ENCODE results near the gene PICALM. TPM values are rescaled to one million over a fixed set of nuclear protein-coding genes. Genes with fewer than 3 reads are reported as not detected.
"Not testable (repeated sequence)": the region's sequence is repeated elsewhere in the genome, so short reads cannot be mapped to it uniquely, and the experiment has no call there.

PICALM gene
- total and polyA plus RNA-seq, 2 of the 4 experiments (the other 2 are of a cell fraction): 235 to 453 TPM

- ATAC-seq (ENCODE audit: low read depth) (peak; percentile 18), DNase-seq (peak; percentile 68)
- Histone ChIP-seq H2BK20ac (ENCODE audit: low read depth, low read length) (no peak overlapping the region), H2AK5ac (ENCODE audit: low read depth, low read length) (no peak overlapping the region), H4K5ac (ENCODE audit: low read depth, low read length) (no peak overlapping the region), H3K4me1 (ENCODE audit: control insufficient read depth, insufficient read depth, low read length) (peaks cover 4% of the 10 kb centered on the region), H2BK120ac (ENCODE audit: low read depth, low read length) (no peak overlapping the region), H3K79me1 (ENCODE audit: low read depth in 1 of 2, low read length in 2 of 2) (peaks cover 6 to 36% of the 10 kb centered on the region in 2 experiments; a peak in 3 of 4 replicates), H3K4me3 (ENCODE audit: insufficient read depth, low read depth, low read length) (no peak overlapping the region), H4K20me1 (ENCODE audit: insufficient read depth, low read length) (peaks cover 6% of the 10 kb centered on the region; the same call in 1 of the 2 replicates), H3K9me1 (ENCODE audit: insufficient read depth, low read length) (peaks cover 11% of the 10 kb centered on the region), H3K18ac (ENCODE audit: low read depth, low read length) (no peak overlapping the region; the same call in 1 of the 2 replicates), H2BK5ac (ENCODE audit: low read depth, low read length, poor library complexity, severe bottlenecking) (peak overlapping the region; percentile 46), H2AK9ac (replicated peaks; ENCODE audit: low read depth, low read length, poor library complexity) (no peak overlapping the region), H3K14ac (replicated peaks; ENCODE audit: low read depth, low read length) (0 out of 2 replicates have a peak overlapping the region, but pooled peaks have one; percentile 12), H3K56ac (ENCODE audit: extremely low read depth, insufficient read depth, low read length) (no peak overlapping the region), H4K91ac (ENCODE audit: insufficient read depth, low read depth, low read length) (no peak overlapping the region), H3K4ac (ENCODE audit: low read depth, low read length) (no peak overlapping the region), H4K8ac (ENCODE audit: low read depth in 2 of 2, low read length in 2 of 2) (no peak overlapping the region), H2BK15ac (ENCODE audit: low read depth, low read length) (no peak overlapping the region), H2AFZ (replicated peaks; ENCODE audit: low read length, poor library complexity) (no peak overlapping the region), H3K9ac (ENCODE audit: low read depth, low read length) (no peak overlapping the region), H3K27me3 (ENCODE audit: control insufficient read depth, insufficient read depth, low read length) (no peaks in the 10 kb centered on the region), H3K36me3 (ENCODE audit: control insufficient read depth, insufficient read depth, low read length) (peaks cover 9% of the 10 kb centered on the region), H3K9me3 (ENCODE audit: control insufficient read depth, insufficient read depth, low read length) (no peaks in the 10 kb centered on the region), H3K23ac (ENCODE audit: low read depth, low read length) (no peak overlapping the region), H3K4me2 (ENCODE audit: low read depth, low read length) (no peak overlapping the region), H3K27ac (ENCODE audit: insufficient read depth, low read length) (no peak overlapping the region)
- TF ChIP-seq CEBPB (IDR thresholded peaks at IDR 0.05; ENCODE audit: low read depth, low read length): peak; percentile 75
- peak; percentile 69 for TF ChIP-seq USF2 (IDR thresholded peaks at IDR 0.05; ENCODE audit: low read depth, low read length)
- TF ChIP-seq RAD21 (IDR thresholded peaks at IDR 0.05; ENCODE audit: low read length): no peak
- ChIA-PET CTCF (no interaction called here), POLR2A (ENCODE audit: unreplicated experiment) (no interaction called here)
- no TSS peak for BruUV-seq (replicated peaks)
- in situ Hi-C loops (cut with MboI; ENCODE audit: low sequenced_read_pairs) (no loop called here), intact Hi-C loops (cut with micrococcal nuclease) (no loop called here), dilution Hi-C loops (cut with HindIII; ENCODE audit: low sequenced_read_pairs, unreplicated experiment) (no loop called here)
- no CpG with 5 or more reads among the region's 2 CpGs for WGBS, 2 experiments (ENCODE audit: extremely low coverage in 2 of 2, insufficient read length in 1 of 2)
Observed at GRCh38 chr11:85953491-85954143, 115.3 kb downstream of the PICALM start.

GRCh38 chr11:85952108-85952485, 116.8 kb downstream of the PICALM start:
- H3K9ac ChIP-seq (ENCODE audit: low read depth, low read length); H2BK15ac ChIP-seq (ENCODE audit: low read depth, low read length); POLR2A ChIA-PET (ENCODE audit: unreplicated experiment); H3K9me3 ChIP-seq (ENCODE audit: control insufficient read depth, insufficient read depth, low read length); H4K91ac ChIP-seq (ENCODE audit: insufficient read depth, low read depth, low read length); DNase-seq; H3K18ac ChIP-seq (ENCODE audit: low read depth, low read length); H3K27ac ChIP-seq (ENCODE audit: insufficient read depth, low read length); ATAC-seq (ENCODE audit: low read depth); H3K23ac ChIP-seq (ENCODE audit: low read depth, low read length); H3K36me3 ChIP-seq (ENCODE audit: control insufficient read depth, insufficient read depth, low read length); H2BK20ac ChIP-seq (ENCODE audit: low read depth, low read length); H4K5ac ChIP-seq (ENCODE audit: low read depth, low read length); H3K4ac ChIP-seq (ENCODE audit: low read depth, low read length); intact Hi-C loops (cut with micrococcal nuclease); H2AFZ ChIP-seq (replicated peaks; ENCODE audit: low read length, poor library complexity); CTCF ChIA-PET; H4K8ac ChIP-seq (ENCODE audit: low read depth in 2 of 2, low read length in 2 of 2); H3K56ac ChIP-seq (ENCODE audit: extremely low read depth, insufficient read depth, low read length); H3K4me3 ChIP-seq (ENCODE audit: insufficient read depth, low read depth, low read length); BruUV-seq (replicated peaks); H2AK5ac ChIP-seq (ENCODE audit: low read depth, low read length); dilution Hi-C loops (cut with HindIII; ENCODE audit: low sequenced_read_pairs, unreplicated experiment); H3K4me2 ChIP-seq (ENCODE audit: low read depth, low read length); H3K14ac ChIP-seq (replicated peaks; ENCODE audit: low read depth, low read length); in situ Hi-C loops (cut with MboI; ENCODE audit: low sequenced_read_pairs); H3K27me3 ChIP-seq (ENCODE audit: control insufficient read depth, insufficient read depth, low read length); H2BK120ac ChIP-seq (ENCODE audit: low read depth, low read length); H2AK9ac ChIP-seq (replicated peaks; ENCODE audit: low read depth, low read length, poor library complexity); H2BK5ac ChIP-seq (ENCODE audit: low read depth, low read length, poor library complexity, severe bottlenecking): not testable (repeated sequence)
- WGBS, 2 experiments (ENCODE audit: extremely low coverage in 2 of 2, insufficient read length in 1 of 2): no CpG with 5 or more reads among the region's 7 CpGs
- H4K20me1 ChIP-seq (ENCODE audit: insufficient read depth, low read length): peaks cover 10% of the 10 kb centered on the region; the same call in 1 of the 2 replicates
- peaks cover 6 to 29% of the 10 kb centered on the region in 2 experiments; a peak in 3 of 4 replicates for H3K79me1 ChIP-seq (ENCODE audit: low read depth in 1 of 2, low read length in 2 of 2)
- peaks cover 11% of the 10 kb centered on the region for H3K9me1 ChIP-seq (ENCODE audit: insufficient read depth, low read length)
- peaks cover 10% of the 10 kb centered on the region for H3K4me1 ChIP-seq (ENCODE audit: control insufficient read depth, insufficient read depth, low read length)

Data from IMR-90 (cell line).